IgD-negative memory B cell (primary cell): ENCODE measurements around the gene PCGF3. TPM values are rescaled to one million over a fixed set of nuclear protein-coding genes. Genes with fewer than 3 reads are reported as not detected.

Experiments used
- H3K27ac Mint-ChIP-seq, 3 donors: one replicate each; pipeline ENCODE4 v1.8.0; 2020 to 2022; ENCODE audit warnings: mild to moderate bottlenecking in 3 of 3, mixed read lengths in 3 of 3, moderate library complexity in 1 of 3
- H3K27me3 Mint-ChIP-seq: one replicate; pipeline ENCODE4 v1.8.0; 2021; ENCODE audit warnings: mixed read lengths
- H3K36me3 Mint-ChIP-seq: one replicate; pipeline ENCODE4 v1.8.0; 2020; ENCODE audit warnings: mild to moderate bottlenecking, mixed read lengths
- H3K4me1 Mint-ChIP-seq, 3 donors: one replicate each; pipeline ENCODE4 v1.8.0; 2020 to 2022; ENCODE audit warnings: mixed read lengths in 3 of 3, mild to moderate bottlenecking in 1 of 3
- H3K4me3 Mint-ChIP-seq, 4 donors: one replicate each; pipeline ENCODE4 v1.8.0; 2020 to 2022; ENCODE audit warnings: mild to moderate bottlenecking in 4 of 4, mixed read lengths in 4 of 4, moderate library complexity in 3 of 4
- H3K9me3 Mint-ChIP-seq, 3 donors: one replicate each; pipeline ENCODE4 v1.8.0; 2020 to 2021; ENCODE audit warnings: mixed read lengths in 3 of 3, mild to moderate bottlenecking in 1 of 3
- polyA plus RNA-seq: library from polyadenylated mRNA; unstranded; fragments of 300-500 nt; fragmentation: Illumina TruSeq; gene quantifications from one replicate; pipeline ENCODE4 v1.2.3, GENCODE V29; 2021

Gene PCGF3
- polyA plus RNA-seq, 1 donor from 2014 or later: 6.1 TPM

DNA sequence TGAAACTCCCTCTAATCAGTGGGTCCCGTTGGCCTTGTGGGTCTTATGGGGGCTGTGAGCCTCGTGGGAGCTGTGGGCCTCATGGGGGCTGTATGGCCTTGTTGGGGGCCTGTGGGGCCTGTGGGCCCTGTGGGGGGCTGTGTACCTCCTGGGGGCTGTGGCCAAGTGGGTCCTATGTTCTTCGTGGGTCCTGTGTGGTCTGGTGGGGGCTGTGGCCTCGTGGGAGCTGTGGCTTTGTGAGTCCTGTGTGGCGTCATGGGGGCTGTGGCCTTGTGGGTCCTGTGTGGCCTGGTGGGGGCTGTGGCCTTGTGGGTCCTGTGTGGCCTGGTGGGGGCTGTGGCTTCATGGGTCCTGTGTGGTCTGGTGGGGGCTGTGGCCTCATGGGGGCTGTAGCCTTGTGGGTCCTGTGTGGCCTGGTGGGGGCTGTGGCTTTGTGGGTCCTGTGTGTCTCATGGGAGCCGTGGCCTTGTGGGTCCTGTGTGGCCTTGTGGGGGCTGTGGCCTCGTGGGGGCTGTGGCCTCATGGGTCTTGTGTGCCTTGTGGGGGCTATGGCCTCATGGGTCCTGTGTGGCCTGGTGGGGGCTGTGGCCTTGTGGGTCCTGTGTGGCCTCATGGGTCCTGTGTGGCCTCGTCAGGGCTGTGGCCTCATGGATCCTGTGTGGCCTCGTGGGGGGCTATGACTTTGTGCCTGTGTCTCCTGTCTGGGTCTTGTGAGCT, 7.4 kb downstream of the PCGF3 start:
- H3K36me3 Mint-ChIP-seq: peaks cover 3% of the 10 kb centered on the region
- H3K27ac Mint-ChIP-seq: no peak overlapping the region
- peaks cover 15 to 32% (median 16%) of the 10 kb centered on the region in 3 donors for H3K4me1 Mint-ChIP-seq
- H3K4me3 Mint-ChIP-seq: no peak overlapping the region
- no peaks in the 10 kb centered on the region for H3K9me3 Mint-ChIP-seq
- H3K27me3 Mint-ChIP-seq: no peaks in the 10 kb centered on the region

DNA sequence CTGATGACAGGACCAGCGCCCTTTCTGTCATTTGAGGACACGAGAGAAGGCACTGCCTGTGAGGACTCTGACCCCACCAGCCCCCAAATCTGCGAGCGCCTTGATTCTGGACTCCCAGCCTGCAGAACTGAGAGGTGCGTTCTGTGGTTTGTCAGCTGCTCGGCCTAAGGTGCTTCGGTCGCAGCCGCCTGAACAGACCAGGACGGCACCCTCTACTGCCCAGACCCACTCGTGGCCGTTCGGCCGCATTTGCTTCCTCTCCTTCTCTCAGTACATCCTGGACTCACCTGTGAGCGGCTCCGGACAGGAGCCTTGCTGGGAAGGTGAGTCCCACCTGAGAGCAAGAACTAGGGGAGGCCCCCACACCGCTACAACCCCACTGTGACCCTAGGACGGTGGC, 8.5 kb downstream of the PCGF3 start:
- Mint-ChIP-seq H3K27ac (no peak overlapping the region), H3K4me1 (peaks cover 11 to 26% (median 15%) of the 10 kb centered on the region in 3 donors), H3K4me3 (peak overlapping the region in 1 of 4 donors; percentile 33), H3K36me3 (peaks cover 3% of the 10 kb centered on the region), H3K27me3 (no peaks in the 10 kb centered on the region), H3K9me3 (no peaks in the 10 kb centered on the region)

DNA sequence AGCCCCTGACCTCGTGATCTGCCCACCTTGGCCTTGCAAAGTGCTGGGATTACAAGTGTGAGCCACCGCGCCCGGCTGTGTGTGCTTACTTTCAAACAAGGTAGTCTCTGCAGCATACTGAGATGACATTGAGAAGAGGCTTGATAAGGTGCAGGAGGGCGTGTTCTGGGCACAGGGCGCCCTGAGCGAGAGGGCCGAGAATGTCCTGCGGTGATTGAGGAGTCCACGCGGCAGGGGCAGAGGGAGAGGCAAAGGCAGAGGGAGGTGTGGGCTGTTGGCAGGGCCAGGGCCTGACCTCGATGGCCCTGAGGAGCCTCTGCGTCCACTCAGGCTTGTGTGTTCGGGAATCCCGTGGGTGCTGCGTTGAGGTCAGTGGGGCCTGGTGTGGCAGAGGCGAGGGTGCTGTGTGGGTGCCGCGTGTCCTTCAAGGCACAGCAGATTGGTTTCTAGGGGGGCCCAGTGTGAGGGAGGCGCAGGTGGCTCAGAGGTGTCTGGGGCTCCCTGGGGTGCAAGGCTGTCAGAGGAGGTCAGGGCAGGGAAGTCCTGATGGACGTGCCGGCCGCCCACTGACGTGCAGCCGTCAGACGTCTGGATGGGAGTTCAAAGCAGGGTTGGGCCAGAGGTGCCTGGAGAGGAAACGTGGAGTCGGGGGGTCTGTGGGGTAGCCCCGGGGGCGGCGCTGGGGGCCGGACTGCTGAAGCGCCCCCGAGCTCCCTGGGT, 12.1 kb downstream of the PCGF3 start:
- H3K36me3 Mint-ChIP-seq: no peaks in the 10 kb centered on the region
- peaks cover 0 to 2% (median 0%) of the 10 kb centered on the region in 3 donors for H3K9me3 Mint-ChIP-seq
- H3K4me1 Mint-ChIP-seq: peaks cover 0 to 8% (median 4%) of the 10 kb centered on the region in 3 donors
- H3K4me3 Mint-ChIP-seq: no peak overlapping the region
- H3K27me3 Mint-ChIP-seq: no peaks in the 10 kb centered on the region
- H3K27ac Mint-ChIP-seq: no peak overlapping the region

DNA sequence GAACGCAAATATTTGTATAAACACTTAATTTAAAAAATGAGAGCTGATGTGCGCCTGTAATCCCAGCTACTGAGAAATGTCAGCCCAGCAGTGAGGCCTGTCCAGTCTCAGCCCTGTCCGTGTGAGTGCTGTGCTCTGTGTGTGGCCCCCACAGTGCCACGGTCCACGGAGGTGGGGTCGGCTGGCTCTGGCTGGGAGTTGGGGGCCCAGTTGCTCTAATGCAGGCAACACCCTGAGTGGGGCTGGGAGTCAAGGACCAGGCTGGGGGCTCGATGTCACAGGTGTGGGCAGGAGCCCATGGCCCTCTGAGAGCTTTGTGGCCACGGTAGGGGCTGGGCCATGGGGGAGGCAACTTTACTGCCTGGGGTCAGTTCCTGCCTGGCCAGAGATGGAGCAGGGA, 12.8 kb downstream of the PCGF3 start:
- H3K27ac Mint-ChIP-seq: no peak overlapping the region
- no peaks in the 10 kb centered on the region for H3K27me3 Mint-ChIP-seq
- H3K4me1 Mint-ChIP-seq: peaks cover 0 to 8% (median 4%) of the 10 kb centered on the region in 3 donors
- H3K9me3 Mint-ChIP-seq: peaks cover 0 to 2% (median 0%) of the 10 kb centered on the region in 3 donors
- no peak overlapping the region for H3K4me3 Mint-ChIP-seq
- H3K36me3 Mint-ChIP-seq: no peaks in the 10 kb centered on the region

DNA sequence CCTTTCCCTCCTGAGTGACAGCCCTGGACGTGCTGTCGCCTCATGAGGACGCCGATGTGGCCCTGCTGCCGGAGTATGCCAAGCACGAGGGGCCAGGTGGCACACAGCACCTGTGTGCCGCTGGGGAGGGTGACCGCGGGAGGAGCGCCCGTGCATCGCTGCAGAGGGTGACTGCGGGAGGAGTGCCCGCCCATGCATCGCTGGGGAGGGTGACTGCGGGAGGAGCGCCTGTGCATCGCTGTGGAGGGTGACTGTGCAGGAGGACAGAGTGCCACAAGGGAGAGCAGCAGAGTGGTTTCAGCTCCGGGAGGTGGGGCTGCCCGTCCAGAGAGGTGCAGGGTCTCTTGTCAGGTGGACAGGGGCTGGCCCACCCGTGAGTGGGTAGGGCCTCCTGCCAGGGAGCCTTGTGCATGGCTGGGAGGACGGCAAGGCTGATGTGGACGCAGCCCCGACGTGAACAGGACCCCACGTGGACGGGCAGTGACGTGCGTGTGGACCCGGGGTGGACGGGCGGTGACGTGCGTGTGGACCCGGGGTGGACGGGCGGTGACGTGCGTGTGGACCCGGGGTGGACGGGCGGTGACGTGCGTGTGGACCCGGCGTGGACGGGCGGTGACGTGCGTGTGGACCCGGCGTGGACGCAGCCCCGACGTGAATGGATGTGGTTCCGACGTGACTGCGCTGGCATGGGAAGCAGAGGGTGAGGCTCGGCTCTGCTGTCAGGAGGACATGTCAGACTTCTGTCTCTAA, 14.7 kb downstream of the PCGF3 start:
- H3K9me3 Mint-ChIP-seq: peaks cover 0 to 2% (median 0%) of the 10 kb centered on the region in 3 donors
- peak overlapping the region in 1 of 3 donors; percentile 59 for H3K27ac Mint-ChIP-seq
- peak overlapping the region in 1 of 4 donors; percentile 49 for H3K4me3 Mint-ChIP-seq
- H3K4me1 Mint-ChIP-seq: peaks cover 0 to 4% (median 4%) of the 10 kb centered on the region in 3 donors
- H3K27me3 Mint-ChIP-seq: no peaks in the 10 kb centered on the region
- H3K36me3 Mint-ChIP-seq: no peaks in the 10 kb centered on the region

- Mint-ChIP-seq H3K27me3 (no peaks in the 10 kb centered on the region), H3K27ac (peak overlapping the region in 2 of 3 donors; percentile 46 to 47), H3K4me3 (peak overlapping the region in 1 of 4 donors; percentile 57), H3K9me3 (peaks cover 0 to 2% (median 0%) of the 10 kb centered on the region in 3 donors), H3K4me1 (peaks cover 0 to 6% (median 6%) of the 10 kb centered on the region in 3 donors), H3K36me3 (no peaks in the 10 kb centered on the region)
Observed at GRCh38 chr4:721261-722168, 15.9 kb downstream of the PCGF3 start.

- Mint-ChIP-seq H3K9me3 (peaks cover 0 to 2% (median 0%) of the 10 kb centered on the region in 3 donors), H3K27me3 (no peaks in the 10 kb centered on the region), H3K4me1 (peaks cover 0 to 9% (median 6%) of the 10 kb centered on the region in 3 donors), H3K27ac (no peak overlapping the region), H3K4me3 (no peak overlapping the region), H3K36me3 (no peaks in the 10 kb centered on the region)
Observed at GRCh38 chr4:722169-722725, 16.6 kb downstream of the PCGF3 start.

- H3K27me3 Mint-ChIP-seq: no peaks in the 10 kb centered on the region
- peaks cover 0 to 2% (median 0%) of the 10 kb centered on the region in 3 donors for H3K9me3 Mint-ChIP-seq
- no peaks in the 10 kb centered on the region for H3K36me3 Mint-ChIP-seq
- H3K4me3 Mint-ChIP-seq: no peak overlapping the region
- H3K27ac Mint-ChIP-seq: no peak overlapping the region
- peaks cover 0 to 8% (median 6%) of the 10 kb centered on the region in 3 donors for H3K4me1 Mint-ChIP-seq
Observed at GRCh38 chr4:722851-723360, 17.3 kb downstream of the PCGF3 start.

DNA sequence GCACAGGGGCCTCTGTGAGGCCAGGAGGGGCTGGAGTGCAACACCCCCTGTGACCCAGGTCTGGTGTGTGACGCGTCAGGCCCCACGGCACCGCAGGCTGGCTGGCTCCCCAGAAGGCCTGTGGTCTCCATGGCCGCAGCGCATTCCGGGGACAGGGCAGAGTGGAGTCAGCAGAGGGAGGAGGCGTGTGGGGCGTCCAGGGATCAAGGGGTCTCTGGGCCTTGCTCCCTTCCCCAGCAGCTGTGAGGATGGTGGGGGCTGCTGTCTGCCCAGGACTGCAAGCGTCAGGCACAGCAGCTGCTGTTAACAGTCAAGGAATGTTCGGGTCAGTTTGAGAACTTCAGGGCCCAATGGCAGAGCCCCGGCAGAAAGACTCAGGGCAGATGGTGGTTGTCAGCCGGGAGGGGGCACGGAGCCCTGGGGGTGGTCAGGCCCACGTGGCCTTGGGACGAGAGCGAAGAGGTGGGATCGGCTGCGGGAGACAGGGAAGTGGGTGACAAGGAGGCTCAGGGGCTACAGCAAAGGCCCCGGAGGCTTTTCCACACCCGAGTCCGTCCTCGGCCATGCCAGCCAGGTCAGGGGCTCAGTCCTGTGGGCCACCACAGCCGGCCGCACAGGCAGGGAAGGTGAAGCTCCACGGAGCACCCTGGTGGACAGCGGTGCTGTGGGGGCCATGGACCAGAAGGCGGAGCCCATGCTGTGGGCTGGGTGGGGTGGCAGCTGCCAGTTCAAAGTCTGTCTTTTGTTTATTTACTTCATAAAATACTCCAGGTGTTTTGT, 18.3 kb downstream of the PCGF3 start:
- Mint-ChIP-seq H3K4me1 (peaks cover 0 to 8% (median 5%) of the 10 kb centered on the region in 3 donors), H3K27me3 (no peaks in the 10 kb centered on the region), H3K36me3 (no peaks in the 10 kb centered on the region), H3K27ac (peak overlapping the region in 2 of 3 donors; percentile 13 to 59), H3K9me3 (peaks cover 0 to 2% (median 0%) of the 10 kb centered on the region in 3 donors), H3K4me3 (no peak overlapping the region)

- no peaks in the 10 kb centered on the region for H3K9me3 Mint-ChIP-seq
- H3K27me3 Mint-ChIP-seq: no peaks in the 10 kb centered on the region
- no peak overlapping the region for H3K27ac Mint-ChIP-seq
- H3K4me1 Mint-ChIP-seq: peaks cover 0 to 8% (median 5%) of the 10 kb centered on the region in 3 donors
- peaks cover 2% of the 10 kb centered on the region for H3K36me3 Mint-ChIP-seq
- H3K4me3 Mint-ChIP-seq: no peak overlapping the region
Observed at GRCh38 chr4:725391-726234, 20.0 kb downstream of the PCGF3 start.

- H3K4me1 Mint-ChIP-seq: peaks cover 0 to 8% (median 5%) of the 10 kb centered on the region in 3 donors
- peaks cover 3% of the 10 kb centered on the region for H3K36me3 Mint-ChIP-seq
- H3K9me3 Mint-ChIP-seq: no peaks in the 10 kb centered on the region
- H3K4me3 Mint-ChIP-seq: no peak overlapping the region
- H3K27ac Mint-ChIP-seq: peak overlapping the region in 2 of 3 donors; percentile 42 to 78
- H3K27me3 Mint-ChIP-seq: no peaks in the 10 kb centered on the region
Observed at GRCh38 chr4:726235-726787, 20.7 kb downstream of the PCGF3 start.

- H3K4me3 Mint-ChIP-seq: no peak overlapping the region
- peak overlapping the region in 2 of 3 donors; percentile 42 to 78 for H3K27ac Mint-ChIP-seq
Observed at GRCh38 chr4:726838-727237, 21.2 kb downstream of the PCGF3 start.

More at GRCh38 chr4:726838-727237, 21.2 kb downstream of the PCGF3 start:
- Mint-ChIP-seq H3K9me3 (no peaks in the 10 kb centered on the region), H3K36me3 (peaks cover 3% of the 10 kb centered on the region), H3K4me1 (peaks cover 0 to 8% (median 5%) of the 10 kb centered on the region in 3 donors), H3K27me3 (no peaks in the 10 kb centered on the region)
